ENCODE data around the gene ANKRD13B.
A peak's percentile ranks its signal among the peaks of the same experiment; 100 is the strongest.

Gene ANKRD13B

DNA sequence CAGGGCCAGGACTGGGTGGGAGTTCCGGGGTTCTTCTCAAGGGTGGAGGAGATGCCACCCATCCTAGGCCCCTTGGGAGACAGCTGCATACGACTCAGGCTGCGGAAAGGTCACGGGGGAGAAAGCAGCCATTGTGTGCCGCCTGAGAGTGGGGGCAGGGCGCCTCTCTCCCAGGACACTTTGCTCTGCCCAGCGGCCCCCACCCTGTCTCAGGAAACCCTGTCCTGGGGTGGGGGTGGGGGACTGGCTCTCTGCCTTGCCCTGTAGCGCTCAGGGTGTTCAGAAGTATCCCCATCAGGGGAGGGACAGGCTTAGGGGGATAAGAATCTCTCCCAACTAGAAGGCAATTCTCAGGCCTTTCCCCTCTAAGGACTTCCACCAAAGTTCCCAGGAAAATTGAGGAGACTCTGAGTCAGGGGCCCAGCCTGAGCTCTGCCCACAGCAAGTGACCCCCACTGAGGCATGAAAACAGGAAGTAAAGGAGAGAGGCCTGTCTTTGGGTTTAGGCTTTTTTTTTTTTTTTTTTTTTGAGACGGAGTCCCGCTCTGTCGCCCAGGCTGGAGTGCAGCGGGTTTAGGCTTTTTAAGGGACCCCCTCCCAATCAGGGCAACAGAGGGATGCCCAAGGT, 8.4 kb upstream of the ANKRD13B start:
- no peaks in the 10 kb centered on the region for H3K9me3 Mint-ChIP-seq
- peaks cover 66% of the 10 kb centered on the region for H3K4me1 Mint-ChIP-seq
- H3K27ac Mint-ChIP-seq, result peak overlapping the region; percentile 82

DNA sequence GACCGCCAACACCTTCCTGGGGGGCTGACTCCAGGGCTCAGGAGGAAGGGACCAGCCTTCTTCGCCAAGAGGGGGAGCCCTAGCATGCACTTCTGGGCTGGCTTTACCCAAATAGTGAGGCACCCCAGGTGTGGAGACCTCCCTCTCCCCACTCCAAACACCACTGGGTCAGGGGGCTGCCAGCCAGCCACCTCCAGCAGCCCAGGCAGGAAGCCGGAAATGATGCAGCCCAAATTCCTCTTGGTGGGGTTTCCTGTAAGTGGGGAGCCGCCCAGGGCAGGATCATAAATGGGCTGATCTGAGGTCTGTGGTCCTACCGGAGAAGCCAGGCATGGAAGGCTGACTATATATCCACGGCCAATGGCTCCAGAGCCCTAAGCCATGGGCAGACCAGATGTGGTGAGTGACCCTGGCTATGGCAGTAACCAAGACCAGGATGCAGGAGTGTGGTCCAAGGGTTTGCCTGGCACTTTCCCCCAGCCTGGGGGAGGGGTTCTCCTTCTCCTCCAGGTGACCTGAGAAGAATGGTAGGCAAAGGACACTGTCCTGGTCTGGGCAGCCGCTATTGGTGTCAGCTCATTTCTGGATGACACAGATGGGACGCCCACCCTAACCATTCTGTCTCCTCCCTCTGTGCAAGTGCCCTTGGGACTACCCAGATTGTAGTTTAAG, 7.7 kb upstream of the ANKRD13B start:
- Mint-ChIP-seq H3K9me3 (no peaks in the 10 kb centered on the region), H3K27ac (peak overlapping the region; percentile 82), H3K36me3 (peaks cover 22% of the 10 kb centered on the region), H3K4me1 (peaks cover 67% of the 10 kb centered on the region), H3K4me3 (peak overlapping the region; percentile 35)
- ATAC-seq, result no peak
- no peak for DNase-seq (ENCODE audit: low spot score in 2 of 2)

More for the DNA sequence above, 8.4 kb upstream of the ANKRD13B start:
- DNase-seq (ENCODE audit: low spot score in 2 of 2) (no peak), ATAC-seq (no peak)
- peaks cover 26% of the 10 kb centered on the region for H3K36me3 Mint-ChIP-seq
- H3K4me3 Mint-ChIP-seq, result peak overlapping the region; percentile 35

- DNase-seq (ENCODE audit: low spot score in 2 of 2) (no peak), ATAC-seq (no peak)
- Mint-ChIP-seq H3K27ac (peak overlapping the region; percentile 90), H3K9me3 (no peaks in the 10 kb centered on the region), H3K4me1 (peaks cover 72% of the 10 kb centered on the region), H3K36me3 (peaks cover 11% of the 10 kb centered on the region), H3K4me3 (peak overlapping the region; percentile 90)
These were observed 6.1 kb upstream of the ANKRD13B start for GRCh38 chr17:29586676-29587469.

DNA sequence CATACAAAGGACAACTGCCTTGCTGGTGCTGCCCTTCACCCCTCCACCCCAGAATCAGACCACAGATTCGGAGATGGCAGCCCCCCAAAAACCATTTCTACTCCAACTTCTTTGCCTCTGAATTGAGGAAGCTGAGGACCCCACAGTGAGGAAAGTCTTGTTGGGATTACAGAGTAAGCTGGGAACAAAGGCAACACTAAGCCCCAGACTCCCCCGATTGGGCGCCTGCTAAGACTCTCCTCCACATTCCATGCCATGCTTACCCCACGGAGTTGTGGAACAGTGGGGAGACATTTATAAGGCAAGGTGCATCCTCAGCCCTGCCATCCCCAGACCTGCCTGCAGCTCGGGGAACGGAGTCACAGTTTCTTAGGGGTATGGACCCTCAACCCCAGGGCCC, 5.3 kb upstream of the ANKRD13B start:
- Mint-ChIP-seq H3K4me1 (peaks cover 80% of the 10 kb centered on the region), H3K27ac (peak overlapping the region; percentile 90), H3K36me3 (peaks cover 5% of the 10 kb centered on the region)

GRCh38 chr17:29588017-29588561, 4.8 kb upstream of the ANKRD13B start:
- H3K27ac Mint-ChIP-seq, result peak overlapping the region; percentile 90
- H3K4me1 Mint-ChIP-seq, result peaks cover 83% of the 10 kb centered on the region
- H3K9me3 Mint-ChIP-seq, result no peaks in the 10 kb centered on the region
- H3K36me3 Mint-ChIP-seq, result peaks cover under 1% of the 10 kb centered on the region
- ATAC-seq (no peak), DNase-seq (ENCODE audit: low spot score in 2 of 2) (no peak)
- H3K4me3 Mint-ChIP-seq, result peak overlapping the region; percentile 90

More for the DNA sequence above, 5.3 kb upstream of the ANKRD13B start:
- H3K9me3 Mint-ChIP-seq, result no peaks in the 10 kb centered on the region
- ATAC-seq (no peak), DNase-seq (ENCODE audit: low spot score in 2 of 2) (no peak)
- H3K4me3 Mint-ChIP-seq, result peak overlapping the region; percentile 90

DNA sequence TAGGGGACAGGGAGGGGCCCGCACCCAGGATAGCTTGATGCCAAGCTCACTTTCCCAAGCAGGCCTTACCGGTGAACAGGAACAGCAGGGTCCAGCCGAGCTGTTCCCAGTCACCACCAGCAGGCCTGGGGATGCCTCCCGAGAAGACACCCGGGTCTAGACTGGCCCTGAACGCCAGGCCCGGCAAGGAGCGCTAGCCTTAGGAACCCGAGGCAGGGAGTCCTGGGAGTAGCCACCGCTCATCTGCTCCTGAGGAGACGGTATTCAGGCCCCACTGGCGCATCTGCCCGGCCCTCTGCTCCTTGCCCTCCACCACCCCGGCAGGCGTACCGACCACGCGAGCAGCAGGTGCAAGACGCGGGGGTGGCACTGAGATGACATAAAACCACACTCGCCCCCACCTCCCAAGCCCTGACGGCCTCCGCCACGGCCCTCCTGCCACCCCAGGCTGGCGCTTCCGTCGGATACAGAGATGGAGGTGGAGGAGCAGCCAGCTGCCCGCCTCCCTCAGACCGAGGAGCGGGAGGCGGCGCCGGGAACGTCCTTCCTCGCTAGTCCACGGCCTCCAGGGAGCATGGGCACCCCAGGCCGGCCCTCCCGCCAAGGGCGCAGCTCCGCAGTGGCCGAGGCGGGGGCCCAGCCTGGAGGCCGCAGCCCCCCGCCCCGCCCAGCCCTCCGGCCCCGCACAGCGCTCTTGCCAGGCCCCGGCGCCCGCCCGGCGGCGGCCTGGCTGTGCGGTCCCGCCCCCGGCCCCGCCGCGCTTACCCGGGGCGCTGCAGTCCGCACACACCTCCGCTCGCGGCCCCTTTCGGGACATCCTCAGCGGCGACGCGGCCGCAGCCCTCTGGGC, 4.1 kb upstream of the ANKRD13B start:
- ATAC-seq (peak; percentile 48), DNase-seq (ENCODE audit: low spot score in 2 of 2) (peak in 1 of 2 donors; percentile 77)
- H3K27ac Mint-ChIP-seq, result peak overlapping the region; percentile 90

GRCh38 chr17:29589524-29590410, 3.2 kb upstream of the ANKRD13B start, which contains the start of gene GIT1:
TSS of gene GIT1 (minus strand) at chr17:29589648. CDS start at chr17:29589378, 270 bp downstream.
- Mint-ChIP-seq H3K4me1 (peaks cover 79% of the 10 kb centered on the region), H3K36me3 (no peaks in the 10 kb centered on the region), H3K9me3 (no peaks in the 10 kb centered on the region), H3K27ac (peak within 1 kb of the TSS; percentile 90), H3K4me3 (peak within 1 kb of the TSS; percentile 90)
- peak; percentile 75 to 87 for DNase-seq (ENCODE audit: low spot score in 2 of 2)
- ATAC-seq, result peak; percentile 80

More for the DNA sequence above, 4.1 kb upstream of the ANKRD13B start:
- Mint-ChIP-seq H3K9me3 (no peaks in the 10 kb centered on the region), H3K36me3 (no peaks in the 10 kb centered on the region), H3K4me1 (peaks cover 79% of the 10 kb centered on the region), H3K4me3 (peak overlapping the region; percentile 90)

GRCh38 chr17:29590411-29591145, 2.4 kb upstream of the ANKRD13B start:
- ATAC-seq, result no peak

DNA sequence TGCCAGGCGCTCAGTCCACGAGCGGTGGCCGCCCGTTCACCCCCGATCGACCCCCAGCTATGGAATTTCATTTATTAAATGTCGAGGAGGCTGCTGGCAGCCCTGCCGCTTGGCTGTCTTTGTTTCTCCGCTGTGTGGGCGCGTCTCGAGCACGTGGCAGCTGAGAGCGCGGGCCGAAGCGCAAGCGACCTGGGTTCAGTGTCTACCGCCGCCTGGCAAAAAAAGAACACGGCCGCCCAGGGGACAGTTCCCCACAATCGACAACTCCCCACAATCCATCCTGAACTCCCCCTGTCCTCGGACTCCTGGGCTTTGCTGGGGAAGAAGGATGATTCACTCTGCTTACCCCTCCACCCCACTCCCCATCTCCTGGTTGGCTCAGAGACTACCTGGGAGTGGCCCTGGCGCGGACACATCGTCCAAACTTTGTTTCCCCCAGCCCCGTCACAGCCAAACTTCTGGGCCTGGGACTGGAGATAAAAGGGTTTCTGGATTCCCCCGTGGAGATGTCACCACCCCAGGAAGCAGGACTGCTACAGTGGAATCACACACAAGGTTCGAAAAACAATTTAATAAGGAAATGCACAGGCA, 1.7 kb upstream of the ANKRD13B start:
- Mint-ChIP-seq H3K4me1 (peaks cover 71% of the 10 kb centered on the region), H3K4me3 (peak overlapping the region; percentile 80), H3K27ac (no peak overlapping the region), H3K9me3 (no peaks in the 10 kb centered on the region), H3K36me3 (no peaks in the 10 kb centered on the region)
- DNase-seq (ENCODE audit: low spot score in 2 of 2) (peak in 1 of 2 donors; percentile 71), ATAC-seq (no peak)

More at GRCh38 chr17:29590411-29591145, 2.4 kb upstream of the ANKRD13B start:
- no peak for DNase-seq (ENCODE audit: low spot score in 2 of 2)
- Mint-ChIP-seq H3K27ac (peak overlapping the region; percentile 88), H3K36me3 (no peaks in the 10 kb centered on the region), H3K4me1 (peaks cover 76% of the 10 kb centered on the region), H3K9me3 (no peaks in the 10 kb centered on the region), H3K4me3 (peak overlapping the region; percentile 80)

DNA sequence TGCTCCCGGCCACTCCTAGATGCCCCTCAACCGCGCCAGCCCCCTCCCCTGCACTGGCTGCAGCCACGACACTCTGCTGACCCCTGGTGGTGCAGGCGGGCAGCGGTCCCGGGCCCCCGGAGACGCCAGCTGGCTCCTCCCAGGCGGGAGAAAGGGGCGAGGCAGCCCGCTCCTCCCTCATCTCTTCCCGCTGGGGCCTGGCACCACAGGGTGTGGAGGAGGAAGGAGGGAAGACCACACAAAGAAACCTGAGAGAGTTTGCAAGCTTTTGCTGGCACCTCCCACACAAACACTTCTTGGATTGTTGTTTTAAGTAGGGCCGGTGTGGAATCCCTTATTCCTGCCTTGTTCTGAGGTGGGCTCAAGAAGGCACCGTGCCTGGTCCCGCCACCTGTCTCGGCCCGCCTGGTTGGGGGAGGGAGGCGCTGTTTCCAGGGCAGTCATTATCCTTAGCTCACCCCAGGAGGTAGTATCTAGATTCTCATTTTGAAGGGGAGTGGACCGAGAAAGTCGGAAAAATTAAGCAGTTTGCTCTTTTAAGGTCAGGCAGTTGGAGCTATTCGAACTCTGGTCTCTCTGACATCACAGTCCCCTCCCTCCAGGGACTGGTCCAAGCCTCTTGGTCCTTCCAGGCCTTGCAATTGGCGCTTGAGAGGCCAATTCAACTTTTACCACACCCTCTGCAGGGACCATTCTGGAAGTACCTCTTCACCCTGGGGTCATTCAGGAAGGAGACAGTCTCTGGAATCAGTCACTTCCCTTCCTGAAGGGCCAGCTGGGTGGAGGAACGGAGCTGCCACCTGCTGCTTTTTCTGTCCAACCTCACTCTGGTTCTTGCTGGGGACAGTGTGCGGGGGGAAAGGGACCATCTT, 959 bp upstream of the ANKRD13B start:
- peaks cover 64% of the 10 kb centered on the region for H3K4me1 Mint-ChIP-seq
- peak overlapping the region; percentile 80 for H3K4me3 Mint-ChIP-seq

GRCh38 chr17:29593591-29594518, 923 bp downstream of the ANKRD13B start:
- peaks cover 49% of the 10 kb centered on the region for H3K4me1 Mint-ChIP-seq
- DNase-seq (ENCODE audit: low spot score in 2 of 2), result no peak
- no peaks in the 10 kb centered on the region for H3K36me3 Mint-ChIP-seq
- no peaks in the 10 kb centered on the region for H3K9me3 Mint-ChIP-seq
- no peak overlapping the region for H3K27ac Mint-ChIP-seq
- ATAC-seq, result no peak
- H3K4me3 Mint-ChIP-seq, result peak overlapping the region; percentile 80

More for the DNA sequence above, 959 bp upstream of the ANKRD13B start:
- DNase-seq (ENCODE audit: low spot score in 2 of 2) (peak; percentile 88 to 94), ATAC-seq (peak; percentile 52)
- Mint-ChIP-seq H3K9me3 (no peaks in the 10 kb centered on the region), H3K27ac (no peak overlapping the region), H3K36me3 (no peaks in the 10 kb centered on the region)

Measured in stimulated activated effector memory CD8-positive, alpha-beta T cell treated with anti-CD3 and anti-CD28 coated beads, Interleukin-12 subunit alpha, Interleukin-12 subunit beta, amount 100 ng/mL, for 72 hours (primary cell).